Measurements from ENCODE around the gene CAMSAP1.

Gene CAMSAP1

DNA sequence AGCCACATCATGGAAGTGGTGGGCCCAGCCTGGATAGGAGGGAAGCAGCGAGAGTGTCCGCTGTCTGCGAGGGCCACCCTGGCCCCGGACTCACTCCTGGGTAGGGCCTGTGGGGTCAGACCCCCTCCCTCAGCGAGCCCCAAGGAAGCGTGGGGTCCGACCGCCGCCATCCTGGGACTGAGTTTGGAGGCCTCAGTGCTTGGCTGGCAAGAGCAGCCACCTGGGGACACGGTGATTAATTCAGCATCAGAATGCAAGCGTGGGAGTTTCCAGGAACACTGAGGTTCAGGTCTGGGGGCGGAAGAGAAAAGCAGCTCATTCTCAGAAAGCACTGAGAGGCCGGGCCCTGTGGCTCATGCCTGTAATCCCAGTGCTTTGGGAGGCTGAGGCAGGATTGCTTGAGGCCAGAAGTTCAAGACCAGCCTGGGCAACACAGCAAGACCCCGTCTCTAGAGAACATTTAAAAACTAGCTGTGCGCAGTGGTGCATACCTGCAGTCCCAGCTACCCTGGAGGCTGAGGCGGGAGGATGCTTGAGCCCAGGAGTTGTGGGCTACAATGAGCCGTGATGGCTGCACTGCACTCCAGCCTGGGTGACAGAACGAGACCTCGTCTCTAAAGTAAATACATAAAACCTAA lies 18.3 kb upstream of the CAMSAP1 start (continued):
- no peak for TF ChIP-seq GLIS3 (CRISPR knock-in tag; IDR thresholded peaks at IDR 0.05)

DNA sequence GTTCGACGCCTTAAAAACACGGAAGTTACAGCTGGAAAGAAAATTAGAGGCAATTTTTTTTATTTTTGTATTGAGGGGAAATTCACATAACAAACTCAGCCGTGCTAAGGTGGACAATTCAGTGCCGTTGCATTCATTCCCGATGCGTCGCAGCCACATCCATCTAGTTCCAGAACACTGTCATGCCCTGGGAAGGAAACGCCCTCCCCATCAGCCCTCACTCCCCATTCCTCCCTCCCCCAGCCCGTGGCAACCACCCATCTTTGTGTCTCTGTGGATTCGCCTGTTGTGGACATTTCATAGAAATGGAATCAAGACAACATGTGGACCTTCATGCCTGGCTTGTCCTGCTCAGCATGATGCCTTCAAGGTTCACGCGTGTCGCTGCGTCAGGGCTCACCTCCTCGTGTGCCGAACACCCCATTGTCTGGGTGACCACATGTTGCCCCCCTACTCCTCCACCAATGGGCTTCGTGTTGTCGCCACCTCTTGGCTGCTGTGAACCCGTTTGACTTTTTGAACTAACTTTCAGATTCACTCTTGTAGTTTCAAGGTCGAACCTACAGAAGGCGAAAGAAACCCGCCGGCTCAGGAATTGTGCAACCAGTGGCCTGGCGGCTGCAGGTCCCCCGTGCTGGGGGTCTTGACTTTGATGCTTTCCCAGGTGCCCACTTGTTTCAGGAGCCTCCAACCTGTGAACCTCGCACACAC lies 17.4 kb upstream of the CAMSAP1 start:
- TF ChIP-seq CSDC2 (CRISPR knock-in tag; IDR thresholded peaks at IDR 0.05): no peak
- no peak for TF ChIP-seq POU6F1 (CRISPR knock-in tag; IDR thresholded peaks at IDR 0.05; ENCODE audit: borderline replicate concordance, low read depth)
- TF ChIP-seq ZFP3 (CRISPR knock-in tag; IDR thresholded peaks at IDR 0.05): no peak
- TF ChIP-seq, protein P1, sequence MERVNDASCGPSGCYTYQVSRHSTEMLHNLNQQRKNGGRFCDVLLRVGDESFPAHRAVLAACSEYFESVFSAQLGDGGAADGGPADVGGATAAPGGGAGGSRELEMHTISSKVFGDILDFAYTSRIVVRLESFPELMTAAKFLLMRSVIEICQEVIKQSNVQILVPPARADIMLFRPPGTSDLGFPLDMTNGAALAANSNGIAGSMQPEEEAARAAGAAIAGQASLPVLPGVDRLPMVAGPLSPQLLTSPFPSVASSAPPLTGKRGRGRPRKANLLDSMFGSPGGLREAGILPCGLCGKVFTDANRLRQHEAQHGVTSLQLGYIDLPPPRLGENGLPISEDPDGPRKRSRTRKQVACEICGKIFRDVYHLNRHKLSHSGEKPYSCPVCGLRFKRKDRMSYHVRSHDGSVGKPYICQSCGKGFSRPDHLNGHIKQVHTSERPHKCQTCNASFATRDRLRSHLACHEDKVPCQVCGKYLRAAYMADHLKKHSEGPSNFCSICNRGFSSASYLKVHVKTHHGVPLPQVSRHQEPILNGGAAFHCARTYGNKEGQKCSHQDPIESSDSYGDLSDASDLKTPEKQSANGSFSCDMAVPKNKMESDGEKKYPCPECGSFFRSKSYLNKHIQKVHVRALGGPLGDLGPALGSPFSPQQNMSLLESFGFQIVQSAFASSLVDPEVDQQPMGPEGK (CRISPR knock-in tag; IDR thresholded peaks at IDR 0.05; ENCODE audit: borderline replicate concordance): no peak
- no peak for TF ChIP-seq RARB (CRISPR knock-in tag; IDR thresholded peaks at IDR 0.05)
- TF ChIP-seq, protein P2, sequence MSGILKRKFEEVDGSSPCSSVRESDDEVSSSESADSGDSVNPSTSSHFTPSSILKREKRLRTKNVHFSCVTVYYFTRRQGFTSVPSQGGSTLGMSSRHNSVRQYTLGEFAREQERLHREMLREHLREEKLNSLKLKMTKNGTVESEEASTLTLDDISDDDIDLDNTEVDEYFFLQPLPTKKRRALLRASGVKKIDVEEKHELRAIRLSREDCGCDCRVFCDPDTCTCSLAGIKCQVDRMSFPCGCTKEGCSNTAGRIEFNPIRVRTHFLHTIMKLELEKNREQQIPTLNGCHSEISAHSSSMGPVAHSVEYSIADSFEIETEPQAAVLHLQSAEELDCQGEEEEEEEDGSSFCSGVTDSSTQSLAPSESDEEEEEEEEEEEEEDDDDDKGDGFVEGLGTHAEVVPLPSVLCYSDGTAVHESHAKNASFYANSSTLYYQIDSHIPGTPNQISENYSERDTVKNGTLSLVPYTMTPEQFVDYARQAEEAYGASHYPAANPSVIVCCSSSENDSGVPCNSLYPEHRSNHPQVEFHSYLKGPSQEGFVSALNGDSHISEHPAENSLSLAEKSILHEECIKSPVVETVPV (CRISPR knock-in tag; IDR thresholded peaks at IDR 0.05): no peak
- no peak for TF ChIP-seq BACH2 (CRISPR knock-in tag; IDR thresholded peaks at IDR 0.05; ENCODE audit: borderline replicate concordance)
- TF ChIP-seq GLIS3 (CRISPR knock-in tag; IDR thresholded peaks at IDR 0.05): no peak
- TF ChIP-seq ZC3H10 (CRISPR knock-in tag; IDR thresholded peaks at IDR 0.05): no peak
- TF ChIP-seq TCF4 (CRISPR knock-in tag; IDR thresholded peaks at IDR 0.05; ENCODE audit: borderline replicate concordance): no peak
- TF ChIP-seq, protein P3, sequence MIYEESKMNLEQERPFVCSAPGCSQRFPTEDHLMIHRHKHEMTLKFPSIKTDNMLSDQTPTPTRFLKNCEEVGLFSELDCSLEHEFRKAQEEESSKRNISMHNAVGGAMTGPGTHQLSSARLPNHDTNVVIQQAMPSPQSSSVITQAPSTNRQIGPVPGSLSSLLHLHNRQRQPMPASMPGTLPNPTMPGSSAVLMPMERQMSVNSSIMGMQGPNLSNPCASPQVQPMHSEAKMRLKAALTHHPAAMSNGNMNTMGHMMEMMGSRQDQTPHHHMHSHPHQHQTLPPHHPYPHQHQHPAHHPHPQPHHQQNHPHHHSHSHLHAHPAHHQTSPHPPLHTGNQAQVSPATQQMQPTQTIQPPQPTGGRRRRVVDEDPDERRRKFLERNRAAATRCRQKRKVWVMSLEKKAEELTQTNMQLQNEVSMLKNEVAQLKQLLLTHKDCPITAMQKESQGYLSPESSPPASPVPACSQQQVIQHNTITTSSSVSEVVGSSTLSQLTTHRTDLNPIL (CRISPR knock-in tag; IDR thresholded peaks at IDR 0.05; ENCODE audit: low read depth): no peak
- no peak for TF ChIP-seq ARNTL (CRISPR knock-in tag; IDR thresholded peaks at IDR 0.05; ENCODE audit: borderline replicate concordance, low read depth)
- no peak for TF ChIP-seq ZNF8 (CRISPR knock-in tag; IDR thresholded peaks at IDR 0.05)
- TF ChIP-seq, protein P4, sequence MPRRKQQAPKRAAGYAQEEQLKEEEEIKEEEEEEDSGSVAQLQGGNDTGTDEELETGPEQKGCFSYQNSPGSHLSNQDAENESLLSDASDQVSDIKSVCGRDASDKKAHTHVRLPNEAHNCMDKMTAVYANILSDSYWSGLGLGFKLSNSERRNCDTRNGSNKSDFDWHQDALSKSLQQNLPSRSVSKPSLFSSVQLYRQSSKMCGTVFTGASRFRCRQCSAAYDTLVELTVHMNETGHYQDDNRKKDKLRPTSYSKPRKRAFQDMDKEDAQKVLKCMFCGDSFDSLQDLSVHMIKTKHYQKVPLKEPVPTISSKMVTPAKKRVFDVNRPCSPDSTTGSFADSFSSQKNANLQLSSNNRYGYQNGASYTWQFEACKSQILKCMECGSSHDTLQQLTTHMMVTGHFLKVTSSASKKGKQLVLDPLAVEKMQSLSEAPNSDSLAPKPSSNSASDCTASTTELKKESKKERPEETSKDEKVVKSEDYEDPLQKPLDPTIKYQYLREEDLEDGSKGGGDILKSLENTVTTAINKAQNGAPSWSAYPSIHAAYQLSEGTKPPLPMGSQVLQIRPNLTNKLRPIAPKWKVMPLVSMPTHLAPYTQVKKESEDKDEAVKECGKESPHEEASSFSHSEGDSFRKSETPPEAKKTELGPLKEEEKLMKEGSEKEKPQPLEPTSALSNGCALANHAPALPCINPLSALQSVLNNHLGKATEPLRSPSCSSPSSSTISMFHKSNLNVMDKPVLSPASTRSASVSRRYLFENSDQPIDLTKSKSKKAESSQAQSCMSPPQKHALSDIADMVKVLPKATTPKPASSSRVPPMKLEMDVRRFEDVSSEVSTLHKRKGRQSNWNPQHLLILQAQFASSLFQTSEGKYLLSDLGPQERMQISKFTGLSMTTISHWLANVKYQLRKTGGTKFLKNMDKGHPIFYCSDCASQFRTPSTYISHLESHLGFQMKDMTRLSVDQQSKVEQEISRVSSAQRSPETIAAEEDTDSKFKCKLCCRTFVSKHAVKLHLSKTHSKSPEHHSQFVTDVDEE (CRISPR knock-in tag; IDR thresholded peaks at IDR 0.05): no peak
- TF ChIP-seq OSR1 (CRISPR knock-in tag; IDR thresholded peaks at IDR 0.05): no peak

GRCh38 chr9:135923508-135923907 lies 16.2 kb upstream of the CAMSAP1 start:
- TF ChIP-seq ESRRG (CRISPR knock-in tag; IDR thresholded peaks at IDR 0.05) (no peak), TCF4 (CRISPR knock-in tag; IDR thresholded peaks at IDR 0.05; ENCODE audit: borderline replicate concordance) (no peak), RARB (CRISPR knock-in tag; IDR thresholded peaks at IDR 0.05) (no peak), BACH2 (CRISPR knock-in tag; IDR thresholded peaks at IDR 0.05; ENCODE audit: borderline replicate concordance) (no peak)
- TF ChIP-seq, protein P3 (CRISPR knock-in tag; IDR thresholded peaks at IDR 0.05; ENCODE audit: low read depth): no peak
- ATAC-seq: no peak

More for the DNA sequence above, 17.4 kb upstream of the CAMSAP1 start:
- no peak for ATAC-seq

Measured in SK-N-SH treated with all-trans-retinoic acid at 6 μM for 48 hours (cell line).